Activated T-helper 2 cell treated with anti-CD3 and anti-CD28 coated beads, Interferon-gamma antibody, Interleukin-2, Interleukin-4, amounts not matched to agents 10 μg/mL and 5 μg/mL and 100 μg/mL, durations not matched to agents 14 hours and 24 hours and 36 hours (primary cell): Measurements from ENCODE around the gene RIPOR3. TPM values are rescaled to one million over a fixed set of nuclear protein-coding genes. Genes with fewer than 3 reads are reported as not detected.
"Not testable (repeated sequence)": the region's sequence is repeated elsewhere in the genome, so short reads cannot be mapped to it uniquely, and the experiment has no call there.

Experiments
- DNase-seq: peaks from one replicate; pipeline ENCODE4 v3.0.0; 2021; ENCODE audit warnings: low spot score
- H3K27ac Mint-ChIP-seq: one replicate; pipeline ENCODE4 v1.8.0; 2021; ENCODE audit warnings: mixed read lengths
- H3K27me3 Mint-ChIP-seq: one replicate; pipeline ENCODE4 v1.8.0; 2021; ENCODE audit warnings: low read depth, mixed read lengths
- H3K36me3 Mint-ChIP-seq: one replicate; pipeline ENCODE4 v1.8.0; 2021; ENCODE audit warnings: low read depth, mixed read lengths
- H3K4me1 Mint-ChIP-seq: one replicate; pipeline ENCODE4 v1.8.0; 2021; ENCODE audit warnings: low read depth, mixed read lengths
- H3K4me3 Mint-ChIP-seq: one replicate; pipeline ENCODE4 v1.8.0; 2021; ENCODE audit warnings: low read depth, mild to moderate bottlenecking, moderate library complexity, mixed read lengths
- H3K9me3 Mint-ChIP-seq: one replicate; pipeline ENCODE4 v1.8.0; 2021; ENCODE audit warnings: mixed read lengths
- intact Hi-C: fragments of 100-400 bp; cut with micrococcal nuclease; formaldehyde crosslinking; loops from one replicate; pipeline ENCODE4 v1.15.1; 2023
- total RNA-seq: library from RNA; stranded (reverse); gene quantifications from 2 replicates; pipeline ENCODE4 v1.2.3, GENCODE V29; 2022

Gene RIPOR3
- total RNA-seq, 1 donor from 2014 or later: not detected

GRCh38 chr20:50601511-50602431 lies 89.6 kb downstream of the RIPOR3 start:
- Mint-ChIP-seq H3K27ac (no peak overlapping the region), H3K36me3 (no peaks in the 10 kb centered on the region), H3K9me3 (no peaks in the 10 kb centered on the region), H3K4me3 (no peak overlapping the region), H3K27me3 (peaks cover 2% of the 10 kb centered on the region), H3K4me1 (no peaks in the 10 kb centered on the region)
- DNase-seq: no peak
- intact Hi-C loops: no loop called here

- H3K36me3 Mint-ChIP-seq: no peaks in the 10 kb centered on the region
- H3K4me3 Mint-ChIP-seq: no peak overlapping the region
- H3K9me3 Mint-ChIP-seq: no peaks in the 10 kb centered on the region
- H3K4me1 Mint-ChIP-seq: no peaks in the 10 kb centered on the region
- DNase-seq: no peak
- H3K27ac Mint-ChIP-seq: no peak overlapping the region
- intact Hi-C loops: no loop called here
- H3K27me3 Mint-ChIP-seq: peaks cover 2% of the 10 kb centered on the region
Observed at GRCh38 chr20:50600281-50600895, 91.0 kb downstream of the RIPOR3 start.

GRCh38 chr20:50598768-50599167 lies 92.6 kb downstream of the RIPOR3 start:
- DNase-seq, H3K36me3 Mint-ChIP-seq, H3K4me3 Mint-ChIP-seq, H3K27ac Mint-ChIP-seq, H3K4me1 Mint-ChIP-seq, intact Hi-C loops, H3K27me3 Mint-ChIP-seq, H3K9me3 Mint-ChIP-seq: not testable (repeated sequence)

- H3K4me3 Mint-ChIP-seq: no peak overlapping the region
- DNase-seq: no peak
- H3K4me1 Mint-ChIP-seq: no peaks in the 10 kb centered on the region
- H3K27ac Mint-ChIP-seq: no peak overlapping the region
- H3K27me3 Mint-ChIP-seq: peaks cover 2% of the 10 kb centered on the region
- no peaks in the 10 kb centered on the region for H3K9me3 Mint-ChIP-seq
- intact Hi-C loops: no loop called here
- H3K36me3 Mint-ChIP-seq: no peaks in the 10 kb centered on the region
Observed at GRCh38 chr20:50598074-50598473, 93.3 kb downstream of the RIPOR3 start.

GRCh38 chr20:50597406-50597969 lies 93.9 kb downstream of the RIPOR3 start:
- Mint-ChIP-seq H3K4me3 (no peak overlapping the region), H3K36me3 (no peaks in the 10 kb centered on the region), H3K9me3 (no peaks in the 10 kb centered on the region), H3K4me1 (no peaks in the 10 kb centered on the region), H3K27me3 (peaks cover 2% of the 10 kb centered on the region), H3K27ac (no peak overlapping the region)
- intact Hi-C loops: no loop called here
- DNase-seq: no peak

GRCh38 chr20:50596694-50597021 lies 94.7 kb downstream of the RIPOR3 start:
- no peaks in the 10 kb centered on the region for H3K36me3 Mint-ChIP-seq
- no peaks in the 10 kb centered on the region for H3K9me3 Mint-ChIP-seq
- peaks cover 2% of the 10 kb centered on the region for H3K27me3 Mint-ChIP-seq
- intact Hi-C loops: no loop called here
- H3K4me3 Mint-ChIP-seq: no peak overlapping the region
- no peak for DNase-seq
- H3K27ac Mint-ChIP-seq: no peak overlapping the region
- no peaks in the 10 kb centered on the region for H3K4me1 Mint-ChIP-seq

- no peaks in the 10 kb centered on the region for H3K9me3 Mint-ChIP-seq
- intact Hi-C loops: no loop called here
- H3K27ac Mint-ChIP-seq: no peak overlapping the region
- H3K36me3 Mint-ChIP-seq: no peaks in the 10 kb centered on the region
- H3K4me1 Mint-ChIP-seq: no peaks in the 10 kb centered on the region
- peaks cover 2% of the 10 kb centered on the region for H3K27me3 Mint-ChIP-seq
- DNase-seq: no peak
- no peak overlapping the region for H3K4me3 Mint-ChIP-seq
Observed at GRCh38 chr20:50595988-50596693, 95.2 kb downstream of the RIPOR3 start.

- no peaks in the 10 kb centered on the region for H3K4me1 Mint-ChIP-seq
- H3K36me3 Mint-ChIP-seq: no peaks in the 10 kb centered on the region
- no peak overlapping the region for H3K27ac Mint-ChIP-seq
- DNase-seq: no peak
- H3K27me3 Mint-ChIP-seq: peaks cover 2% of the 10 kb centered on the region
- no peak overlapping the region for H3K4me3 Mint-ChIP-seq
- intact Hi-C loops: no loop called here
- H3K9me3 Mint-ChIP-seq: no peaks in the 10 kb centered on the region
Observed at GRCh38 chr20:50595433-50595895, 95.9 kb downstream of the RIPOR3 start.

GRCh38 chr20:50594591-50595432 lies 96.5 kb downstream of the RIPOR3 start:
- Mint-ChIP-seq H3K4me3 (no peak overlapping the region), H3K9me3 (no peaks in the 10 kb centered on the region)
- DNase-seq: no peak

GRCh38 chr20:50594231-50594590 lies 97.1 kb downstream of the RIPOR3 start:
- intact Hi-C loops: no loop called here
- Mint-ChIP-seq H3K27me3 (no peaks in the 10 kb centered on the region), H3K4me1 (no peaks in the 10 kb centered on the region), H3K9me3 (no peaks in the 10 kb centered on the region), H3K27ac (no peak overlapping the region), H3K4me3 (no peak overlapping the region), H3K36me3 (peaks cover 6% of the 10 kb centered on the region)
- DNase-seq: no peak

More at GRCh38 chr20:50594591-50595432, 96.5 kb downstream of the RIPOR3 start:
- H3K27ac Mint-ChIP-seq: no peak overlapping the region
- H3K36me3 Mint-ChIP-seq: peaks cover under 1% of the 10 kb centered on the region
- intact Hi-C loops: no loop called here
- H3K27me3 Mint-ChIP-seq: no peaks in the 10 kb centered on the region
- no peaks in the 10 kb centered on the region for H3K4me1 Mint-ChIP-seq

GRCh38 chr20:50593005-50593335 lies 98.4 kb downstream of the RIPOR3 start:
- H3K9me3 Mint-ChIP-seq: no peaks in the 10 kb centered on the region
- DNase-seq: no peak
- H3K4me3 Mint-ChIP-seq: no peak overlapping the region
- no peaks in the 10 kb centered on the region for H3K4me1 Mint-ChIP-seq
- H3K27ac Mint-ChIP-seq: no peak overlapping the region
- no peaks in the 10 kb centered on the region for H3K27me3 Mint-ChIP-seq
- intact Hi-C loops: no loop called here
- peaks cover 14% of the 10 kb centered on the region for H3K36me3 Mint-ChIP-seq

GRCh38 chr20:50592282-50593004 lies 98.9 kb downstream of the RIPOR3 start:
- H3K9me3 Mint-ChIP-seq: no peaks in the 10 kb centered on the region
- no peak overlapping the region for H3K4me3 Mint-ChIP-seq
- peaks cover 14% of the 10 kb centered on the region for H3K36me3 Mint-ChIP-seq
- H3K27me3 Mint-ChIP-seq: no peaks in the 10 kb centered on the region
- no peak overlapping the region for H3K27ac Mint-ChIP-seq
- intact Hi-C loops: no loop called here
- DNase-seq: no peak
- no peaks in the 10 kb centered on the region for H3K4me1 Mint-ChIP-seq
